ENCODE data around the gene OTUD6A.

- TF ChIP-seq CTCF (IDR thresholded peaks at IDR 0.05; ENCODE audit: low read depth, low read length) (no peak), EZH2phosphoT487 (IDR thresholded peaks at IDR 0.05; ENCODE audit: low read depth) (no peak)
Observed at GRCh38 chrX:70044541-70045245, 17.6 kb upstream of the OTUD6A start.
